C1 segment of cervical spinal cord (tissue), 14 donors: Measurements from ENCODE around the gene CASP7.
A peak's percentile ranks its signal among the peaks of the same experiment; 100 is the strongest.

Experiments
- DNase-seq, 14 donors: peaks; one replicate each; lab custom pipeline; 2025; lab: John Stamatoyannopoulos, UW

The CASP7 gene

DNA sequence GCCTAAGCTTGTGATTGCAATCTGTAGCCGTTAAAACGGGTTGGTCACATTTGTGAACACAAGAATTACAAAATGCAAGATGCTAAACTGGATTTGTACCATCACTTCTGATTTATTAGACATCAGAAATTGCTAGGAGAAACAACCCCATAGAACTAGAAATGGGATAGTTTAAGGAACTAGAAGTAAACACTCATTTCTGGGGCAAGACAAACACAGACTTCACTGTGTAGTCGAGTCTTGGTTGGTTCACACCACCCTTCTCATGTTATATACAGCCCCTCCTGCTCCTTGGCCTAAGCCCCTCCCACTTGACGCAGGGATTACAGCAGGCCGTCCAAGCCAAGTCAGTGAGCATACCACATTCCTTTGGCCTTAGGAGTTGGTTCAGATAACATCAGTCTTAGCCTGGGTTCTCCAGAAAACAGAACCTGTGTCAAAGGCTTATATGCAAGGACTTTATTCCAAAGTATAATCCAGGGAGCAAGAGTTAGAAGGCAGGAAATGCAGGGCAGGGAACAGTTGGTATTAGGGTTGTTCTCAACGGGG lies 13.8 kb upstream of the CASP7 start:
- no peak for DNase-seq

DNA sequence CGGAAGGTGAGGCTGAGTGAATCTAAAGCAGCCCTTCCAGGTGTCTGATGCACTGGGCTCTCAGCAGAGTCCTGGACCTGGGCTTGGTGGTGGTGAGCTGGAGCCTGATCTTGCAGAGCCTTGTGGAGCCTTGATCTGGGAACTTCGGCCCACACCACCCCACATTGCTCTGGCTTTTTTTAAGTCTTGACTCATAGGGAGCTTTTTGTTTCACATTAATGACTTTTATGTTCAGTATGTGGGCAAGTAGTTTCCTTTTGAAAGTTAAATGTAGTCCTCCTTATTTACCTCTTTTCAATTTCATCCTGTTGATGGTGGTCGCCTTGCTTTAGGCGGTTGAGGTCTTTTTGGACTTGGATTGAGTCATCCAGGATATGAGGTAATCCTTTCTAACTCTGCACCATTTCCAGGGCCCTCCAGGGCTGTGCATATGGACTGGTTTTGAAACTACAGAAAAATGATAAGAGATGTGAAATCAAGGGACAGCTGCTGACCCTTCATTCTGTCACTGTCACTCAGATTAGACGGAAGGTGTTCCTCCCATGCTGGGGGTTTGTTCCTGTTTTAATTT lies 12.9 kb upstream of the CASP7 start:
- no peak for DNase-seq

DNA sequence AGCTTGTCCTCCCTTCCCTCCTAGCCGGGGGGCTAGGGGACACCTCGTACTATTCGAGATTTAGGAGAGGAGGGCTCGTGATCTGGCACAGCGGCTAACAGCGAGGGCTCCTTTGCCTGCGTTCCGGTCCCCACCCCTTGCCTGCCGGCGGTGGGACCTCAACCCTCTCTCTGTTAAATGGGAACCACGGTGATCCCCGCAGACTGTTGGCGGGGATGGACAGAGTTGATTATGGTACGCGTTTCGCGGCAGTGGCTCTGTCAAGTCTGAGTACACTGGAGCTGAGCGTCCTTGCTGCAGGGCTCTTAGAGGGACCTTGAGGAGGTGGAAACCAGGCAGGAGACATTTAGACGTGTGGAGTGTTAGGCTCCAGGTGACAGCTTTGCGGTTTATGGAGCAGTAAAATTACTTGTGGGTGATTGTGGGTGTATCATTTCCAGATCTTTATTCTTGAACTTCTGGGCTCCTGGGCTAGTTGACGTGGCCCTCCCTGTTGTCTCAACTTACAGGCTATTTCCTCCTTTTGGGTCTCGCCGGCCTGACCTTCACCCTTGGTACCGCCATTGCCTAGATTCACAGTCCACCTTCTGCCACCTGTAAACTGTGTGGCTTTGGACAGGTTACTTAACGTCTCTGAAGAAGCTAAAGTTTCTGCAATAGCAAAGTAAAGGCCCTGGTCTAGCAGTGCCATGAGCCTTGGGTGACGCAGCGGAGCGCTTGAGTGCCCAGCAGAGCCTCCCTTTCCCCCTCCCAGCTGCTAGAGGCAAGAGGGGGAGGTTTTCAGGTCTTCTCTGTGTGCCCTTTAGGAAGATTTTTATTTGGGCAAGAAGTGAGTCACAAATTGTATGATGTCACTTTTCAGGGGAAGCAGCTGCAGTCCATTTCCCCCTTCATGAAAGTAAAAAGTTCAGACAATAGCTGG lies 739 bp downstream of the CASP7 start:
- peak in 9 of 14 donors; percentile 4 to 69 (median 49) for DNase-seq

DNA sequence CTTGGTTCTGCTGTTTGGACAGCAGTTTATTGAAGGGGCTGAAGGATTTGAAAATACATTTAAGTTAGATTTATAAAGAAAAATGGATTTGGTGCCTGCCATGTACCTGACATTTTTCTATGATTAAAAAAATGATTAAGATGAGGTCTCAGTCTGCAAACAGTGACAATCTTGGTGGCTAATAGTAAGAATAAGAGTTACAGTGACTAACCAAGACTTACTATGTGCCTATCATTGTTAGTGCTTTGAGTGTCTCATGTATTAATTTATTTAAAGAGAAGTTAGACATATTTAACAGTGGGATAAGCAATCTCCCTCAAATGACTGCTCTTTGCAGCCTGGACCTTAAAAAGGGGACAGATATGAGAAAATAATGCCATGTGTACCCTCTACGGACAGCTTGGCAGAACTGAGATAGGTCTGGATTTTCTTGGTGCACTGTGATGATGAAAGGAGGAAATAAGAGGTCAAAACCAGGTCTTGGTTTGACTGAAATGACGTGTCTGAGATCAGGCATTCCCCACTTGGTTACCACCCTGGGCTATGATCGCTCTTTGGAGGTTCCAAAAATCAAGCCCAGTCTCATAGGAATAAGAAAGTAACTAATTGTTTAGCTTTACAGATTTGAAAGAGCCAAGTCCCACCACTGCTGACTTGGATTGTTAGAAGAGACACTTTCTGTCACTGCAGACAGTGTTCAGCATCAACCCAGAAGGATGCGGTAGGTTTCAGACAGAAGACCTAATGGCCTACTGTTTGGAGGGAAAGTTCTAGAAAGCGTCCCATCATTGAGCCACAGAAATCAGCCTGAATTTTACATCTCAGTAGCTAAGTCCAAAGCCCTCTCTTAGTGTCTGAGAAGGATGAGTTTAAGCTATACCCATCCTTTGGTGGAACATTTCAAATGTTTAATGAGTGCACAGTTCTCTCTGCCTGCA lies 2.1 kb downstream of the CASP7 start:
- DNase-seq = no peak

DNA sequence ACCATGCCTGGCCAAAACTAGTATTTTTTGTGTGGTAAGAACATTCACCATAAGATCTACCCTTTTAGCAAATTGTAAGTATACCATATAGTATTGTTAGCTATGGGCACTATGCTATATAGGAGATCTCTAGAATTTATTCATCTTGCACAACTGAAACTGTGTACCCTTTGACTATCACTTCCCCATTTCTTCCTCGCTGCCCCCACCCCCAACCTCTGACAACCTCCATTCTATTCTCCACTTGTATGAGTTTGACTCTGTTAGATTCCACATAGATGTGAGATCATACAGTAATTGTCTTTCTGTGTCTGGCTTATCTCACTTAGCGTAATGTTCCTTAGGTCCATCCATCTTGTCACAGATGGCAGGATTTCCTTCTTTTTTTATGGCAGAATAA lies 3.6 kb downstream of the CASP7 start:
- no peak for DNase-seq

DNA sequence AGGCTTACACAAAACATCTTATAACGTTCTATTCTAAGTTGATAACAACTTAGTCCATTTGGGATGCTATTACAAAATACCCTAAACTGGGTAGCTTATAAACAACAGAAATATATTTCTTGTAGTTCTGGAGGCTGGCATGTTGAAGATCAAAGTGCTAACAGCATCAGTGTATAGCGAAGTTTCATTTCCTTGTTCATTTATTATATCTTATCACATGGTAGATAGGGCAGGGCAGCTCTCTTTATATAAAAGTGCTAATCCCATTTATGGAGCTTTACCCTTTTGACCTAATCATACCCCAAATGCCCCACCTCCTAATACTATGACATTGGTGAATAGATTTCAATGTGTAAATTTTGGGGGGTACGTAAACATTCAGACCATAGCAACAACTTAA lies 6.3 kb downstream of the CASP7 start:
- DNase-seq = no peak

DNA sequence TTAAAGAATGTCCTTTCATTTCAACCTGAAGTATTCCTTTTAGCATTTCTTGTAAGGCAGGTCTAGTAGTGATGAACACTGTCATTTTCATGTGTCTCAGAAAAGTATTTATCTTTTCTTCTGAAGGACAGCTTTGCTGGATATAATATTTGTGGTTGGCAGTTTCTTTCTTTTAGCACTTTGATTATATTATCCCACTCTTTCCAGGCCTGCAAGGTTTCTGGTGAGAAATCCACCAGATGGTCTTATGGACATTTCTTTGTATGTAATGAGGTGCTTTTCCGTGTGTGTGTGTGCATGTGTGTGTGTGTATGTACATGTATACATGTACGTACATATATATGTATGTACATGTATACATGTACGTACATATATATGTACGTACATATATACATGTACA lies 7.3 kb downstream of the CASP7 start:
- DNase-seq = no peak

DNA sequence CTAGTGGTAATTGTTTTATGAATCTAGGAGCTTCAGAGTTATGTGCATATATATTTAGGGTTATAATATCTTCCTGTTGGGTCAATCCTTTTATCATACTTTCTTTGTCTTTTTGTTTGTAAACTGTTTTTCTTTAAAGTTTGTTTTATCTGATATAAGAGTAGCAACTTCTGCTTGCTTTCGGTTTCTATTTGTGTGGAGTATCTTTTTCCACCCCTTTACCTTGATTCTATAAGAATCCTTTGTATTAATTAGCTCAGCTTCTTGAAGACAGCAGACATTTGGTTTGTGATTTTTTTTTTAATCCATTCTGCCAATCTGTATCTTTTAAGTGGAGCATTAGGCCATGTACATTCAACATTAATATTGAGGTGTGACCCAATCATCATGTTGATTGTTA lies 9.3 kb downstream of the CASP7 start:
- DNase-seq = no peak

DNA sequence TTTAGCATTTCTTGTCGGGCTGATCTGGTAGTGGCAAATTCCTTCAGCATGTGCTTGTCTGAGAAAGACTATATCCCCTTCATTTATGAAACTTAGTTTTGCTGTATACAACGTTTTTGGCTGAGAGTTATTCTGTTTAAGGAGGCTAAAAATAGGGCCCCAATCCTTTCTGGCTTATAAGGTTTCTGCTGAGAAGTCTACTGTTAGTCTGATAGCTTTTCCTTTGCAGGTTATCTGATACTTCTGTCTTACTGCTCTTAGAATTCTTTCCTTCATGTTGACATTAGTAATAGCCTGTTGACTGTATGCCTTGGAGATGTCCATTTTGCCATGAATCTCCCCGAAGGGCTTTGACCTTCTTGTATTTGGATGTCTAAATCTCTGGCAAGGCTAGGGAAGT lies 9.9 kb downstream of the CASP7 start:
- no peak for DNase-seq

DNA sequence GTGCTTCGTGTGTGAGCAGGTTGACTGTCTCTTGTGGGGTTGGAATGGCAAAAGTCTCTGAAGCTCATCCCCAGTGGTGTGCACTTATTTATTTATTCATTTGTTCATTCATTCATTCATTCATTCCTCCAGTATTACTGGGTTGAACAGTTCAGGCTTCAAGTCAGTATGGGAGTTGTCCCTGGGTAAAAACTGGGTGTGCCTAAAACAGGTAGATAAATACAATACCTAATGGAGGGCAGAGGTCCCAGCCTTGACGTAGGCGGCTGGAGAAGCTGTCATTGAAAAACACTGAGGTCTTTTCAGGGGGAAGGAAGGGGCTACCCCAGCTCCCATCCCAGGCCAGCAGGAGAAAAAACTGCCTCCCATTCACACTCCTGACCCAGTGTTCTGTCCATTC lies 11.0 kb downstream of the CASP7 start:
- DNase-seq = no peak

DNA sequence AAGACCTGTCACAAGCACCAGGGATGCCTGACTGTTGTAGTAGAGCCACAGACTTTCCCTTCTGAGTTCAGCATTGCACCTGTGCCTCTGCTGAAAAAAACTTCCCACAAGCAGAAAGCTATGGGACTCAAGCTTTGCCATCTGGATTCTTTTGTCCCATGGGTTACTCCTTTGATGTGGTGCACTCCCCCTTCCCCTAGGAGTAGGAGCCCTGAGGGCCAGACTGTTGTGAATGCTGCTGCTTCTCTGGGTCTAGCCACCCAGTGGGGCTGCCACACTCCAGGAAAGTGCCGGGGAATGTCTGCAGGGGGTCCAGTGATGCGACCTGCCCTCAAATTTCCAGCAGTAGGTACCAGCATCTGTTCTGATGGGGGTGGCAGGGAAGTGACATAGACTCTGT lies 11.7 kb downstream of the CASP7 start:
- no peak for DNase-seq

DNA sequence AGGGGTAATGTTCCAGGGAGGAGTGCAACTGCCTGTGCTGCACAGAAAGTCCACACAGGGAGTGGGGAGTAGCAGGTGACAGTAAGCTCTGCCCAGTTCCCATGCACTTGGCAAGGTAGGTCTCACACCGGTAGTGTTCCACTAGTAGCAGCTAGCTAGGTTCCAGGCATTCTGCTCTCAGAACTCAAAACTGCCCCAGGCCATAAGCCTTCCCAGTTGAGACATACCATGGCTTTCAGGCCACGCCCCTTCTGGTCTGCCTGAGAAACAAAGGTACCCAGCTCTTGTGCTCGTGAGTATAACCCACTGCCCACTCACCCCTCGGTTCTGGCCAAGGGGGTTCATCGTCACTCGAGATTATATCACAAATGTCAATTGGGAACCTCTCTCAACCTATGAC lies 12.6 kb downstream of the CASP7 start:
- no peak for DNase-seq

DNA sequence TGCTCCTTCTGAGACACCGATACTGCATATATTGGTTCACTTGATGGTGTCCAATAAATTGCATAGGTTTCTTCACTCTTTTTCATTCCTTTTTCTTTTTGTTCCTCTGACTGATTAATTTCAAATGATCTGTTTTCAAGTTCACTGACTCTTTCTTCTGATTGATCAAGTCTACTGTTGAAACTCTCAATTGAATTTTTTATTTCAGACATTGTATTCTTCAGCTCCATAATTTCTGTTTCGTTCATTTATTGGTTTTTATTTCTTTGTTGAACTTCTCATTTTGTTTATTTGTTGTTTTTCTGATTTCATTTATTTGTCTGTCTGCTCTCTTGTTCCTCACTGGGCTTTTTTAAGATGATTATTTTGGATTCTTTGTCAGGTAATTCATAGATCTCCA lies 13.6 kb downstream of the CASP7 start:
- DNase-seq = no peak

DNA sequence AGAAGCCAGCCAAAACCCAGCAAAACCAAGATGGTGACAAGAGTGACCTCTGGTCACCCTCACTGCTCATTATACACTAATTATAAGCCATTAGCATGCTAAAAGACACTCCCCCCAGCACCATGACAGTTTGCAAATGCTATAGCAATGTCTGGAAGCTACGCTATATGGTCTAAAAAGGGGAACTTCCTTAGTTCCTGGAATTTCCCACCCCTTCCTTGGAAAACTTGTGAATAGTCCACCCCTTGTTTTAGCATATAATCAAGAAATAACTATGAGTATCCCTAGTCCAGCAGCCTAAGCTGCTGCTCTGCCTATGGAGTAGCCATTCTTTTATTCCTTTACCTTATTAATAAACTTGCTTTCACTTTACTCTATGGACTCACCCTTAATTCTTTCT lies 16.0 kb downstream of the CASP7 start:
- no peak for DNase-seq

DNA sequence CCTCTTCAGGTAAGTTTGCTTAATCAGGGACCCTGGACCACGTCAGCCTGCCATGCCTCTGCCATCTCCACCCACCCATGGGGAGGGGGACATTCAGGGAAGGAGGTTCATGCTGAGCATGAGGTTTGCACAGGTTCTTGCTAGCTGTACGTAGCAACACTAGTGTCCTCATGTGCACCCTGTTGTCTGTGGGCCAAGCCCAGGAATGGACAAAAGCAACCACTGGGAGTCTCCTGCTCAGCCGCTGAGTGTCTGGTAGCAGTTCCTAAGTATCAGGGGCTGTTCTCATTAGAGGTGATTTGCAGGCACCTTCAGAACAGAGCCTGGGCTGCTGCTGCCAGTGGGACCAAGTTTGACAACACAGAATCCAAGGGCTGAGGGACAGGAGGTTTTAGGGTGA lies 17.9 kb downstream of the CASP7 start:
- DNase-seq = no peak

DNA sequence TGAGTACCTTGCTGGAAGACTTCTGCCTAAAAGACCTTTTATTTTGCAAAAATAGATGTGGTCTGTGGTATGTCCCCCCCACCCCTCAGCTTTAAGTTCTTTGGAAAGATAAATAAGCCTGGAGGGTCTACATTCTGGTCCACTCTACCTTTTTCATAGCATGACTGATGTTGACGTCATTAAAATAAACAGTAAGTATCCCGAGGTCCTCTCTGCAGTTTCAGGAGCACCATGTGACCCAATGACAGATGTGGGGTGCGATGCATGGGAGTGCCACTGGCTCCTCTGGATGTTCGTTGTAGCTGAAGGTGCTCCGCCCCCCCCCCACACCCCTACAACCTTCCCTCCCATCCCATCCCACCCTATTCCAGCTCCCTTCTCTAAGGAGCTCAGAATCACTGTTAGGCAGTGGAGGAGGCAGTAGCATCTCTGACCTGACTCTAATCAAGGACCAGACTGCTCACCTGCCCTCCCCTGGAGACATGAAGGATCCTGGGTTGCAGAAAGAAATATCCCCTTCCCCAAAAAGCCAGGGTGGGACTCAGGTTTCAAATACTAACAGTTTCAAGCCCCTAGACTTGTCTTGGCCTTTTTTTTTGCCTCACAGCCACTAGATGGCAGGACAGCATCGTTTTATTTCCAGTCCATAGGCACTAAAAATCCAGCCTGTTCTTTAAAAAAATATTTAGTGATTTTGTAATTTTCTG lies 25.1 kb downstream of the CASP7 start:
- DNase-seq = peak in 3 of 14 donors; percentile 4 to 17 (median 5)

DNA sequence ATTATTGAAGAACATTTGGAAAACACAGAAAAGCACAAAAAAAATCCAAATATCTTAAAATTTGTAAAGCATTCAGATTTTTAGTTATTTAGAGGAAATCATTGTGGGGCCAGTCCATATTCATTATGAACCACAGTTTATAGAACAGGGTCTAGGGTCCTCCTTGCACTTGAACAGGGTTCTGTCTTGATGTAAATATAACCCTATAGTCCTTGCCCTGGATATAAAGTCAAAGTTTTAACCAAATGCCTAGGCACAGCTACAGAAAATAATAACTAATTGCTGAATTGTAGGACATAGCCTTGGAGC lies 25.6 kb downstream of the CASP7 start:
- no peak for DNase-seq

DNA sequence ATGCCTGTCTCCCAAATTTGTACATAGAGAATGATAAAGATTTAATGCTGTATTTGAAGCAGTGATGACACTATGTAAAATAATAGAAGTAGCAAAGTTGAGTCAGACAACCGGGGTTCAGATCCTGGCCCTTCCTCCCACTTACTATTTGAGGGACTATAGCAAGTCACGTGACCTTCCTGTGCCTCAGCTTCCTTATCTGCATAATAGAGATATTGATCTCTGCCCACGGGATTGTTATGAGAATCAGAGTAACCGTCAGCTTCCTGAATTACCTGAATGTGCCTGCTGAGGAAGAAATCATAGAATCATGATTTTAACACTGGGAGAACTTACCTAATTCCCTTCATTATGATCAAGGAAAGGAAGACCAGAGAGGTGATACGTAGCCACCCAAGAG lies 26.9 kb downstream of the CASP7 start:
- no peak for DNase-seq

DNA sequence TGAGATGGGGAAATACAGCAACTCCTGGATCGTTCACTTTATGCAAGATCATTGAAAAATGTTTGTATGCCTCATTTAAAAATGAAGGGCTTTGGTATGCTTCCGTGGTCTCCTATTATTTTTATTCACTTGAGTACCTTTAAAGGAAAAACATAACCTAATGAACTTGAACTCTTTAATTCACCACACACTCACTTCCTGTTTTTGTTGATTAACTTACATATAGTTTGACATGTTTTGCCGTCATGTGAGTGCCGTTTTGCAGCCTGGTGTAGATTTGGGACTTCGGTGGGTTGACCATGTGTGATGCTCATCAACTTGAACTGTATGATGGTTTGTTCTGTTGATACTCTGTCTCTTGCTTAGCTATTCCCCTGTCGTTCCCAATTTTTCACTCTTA lies 28.9 kb downstream of the CASP7 start:
- no peak for DNase-seq

DNA sequence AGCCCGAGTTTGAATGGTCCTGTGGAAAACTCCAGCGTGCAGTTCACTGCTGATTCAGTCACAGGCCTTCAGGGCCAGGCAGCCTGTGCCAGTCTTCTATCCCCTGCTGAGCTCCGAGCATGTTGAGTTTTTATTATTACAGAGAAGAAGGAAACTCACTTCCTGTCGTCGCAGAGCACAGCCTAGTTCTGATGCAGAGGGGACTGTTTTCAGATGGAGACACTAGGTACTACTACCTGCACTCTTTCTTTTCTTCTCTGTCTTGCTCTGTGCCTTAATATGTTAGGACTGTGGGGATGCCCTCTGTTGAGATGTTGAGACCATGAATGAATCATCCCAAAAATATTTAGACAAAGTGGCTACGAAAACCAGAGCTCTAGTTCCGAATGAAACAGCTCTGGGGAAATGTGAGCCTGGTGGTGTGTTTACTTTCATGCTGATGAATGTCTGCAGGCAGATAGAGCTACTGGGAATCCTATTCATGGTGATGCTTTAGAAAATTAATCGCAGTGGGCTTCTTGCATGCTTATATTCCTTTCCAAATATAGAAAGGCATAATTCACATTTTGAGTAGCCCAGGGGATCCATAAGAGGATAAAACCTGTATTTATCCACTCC lies 29.6 kb downstream of the CASP7 start:
- DNase-seq = peak in 1 of 14 donors; percentile 15

DNA sequence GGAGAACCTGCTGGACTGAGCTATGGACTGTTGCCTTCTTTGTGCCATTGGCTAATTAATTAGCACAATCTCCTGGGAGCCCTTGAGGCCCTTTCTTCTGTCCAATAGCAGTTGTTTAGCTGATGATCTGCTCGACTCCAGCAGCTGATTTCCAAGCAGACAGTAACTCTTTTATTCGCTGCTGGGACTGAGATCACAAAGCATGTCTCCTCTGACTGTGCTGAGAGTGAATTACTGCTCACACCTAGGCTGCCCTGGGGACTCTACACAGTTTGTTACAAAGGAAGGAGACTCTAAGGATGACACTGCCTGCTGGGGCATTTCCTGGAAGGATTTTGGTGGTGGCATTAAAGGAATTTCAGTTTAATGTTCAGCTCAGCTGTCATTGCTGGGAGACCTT lies 31.4 kb downstream of the CASP7 start:
- peak in 4 of 14 donors; percentile 4 to 25 (median 18) for DNase-seq
